Activated CD4-positive, alpha-beta T cell treated with anti-CD3 and anti-CD28 coated beads, Interleukin-10, Interleukin-2, amounts not matched to agents 100 ng/mL and 50 ng/mL, durations not matched to agents 16 hours and 8 hours (primary cell): ENCODE data around the gene CACNA1C.

Source experiments
- DNase-seq: peaks from one replicate; pipeline ENCODE4 v3.0.0-alpha.2; 2020

Gene CACNA1C

DNA sequence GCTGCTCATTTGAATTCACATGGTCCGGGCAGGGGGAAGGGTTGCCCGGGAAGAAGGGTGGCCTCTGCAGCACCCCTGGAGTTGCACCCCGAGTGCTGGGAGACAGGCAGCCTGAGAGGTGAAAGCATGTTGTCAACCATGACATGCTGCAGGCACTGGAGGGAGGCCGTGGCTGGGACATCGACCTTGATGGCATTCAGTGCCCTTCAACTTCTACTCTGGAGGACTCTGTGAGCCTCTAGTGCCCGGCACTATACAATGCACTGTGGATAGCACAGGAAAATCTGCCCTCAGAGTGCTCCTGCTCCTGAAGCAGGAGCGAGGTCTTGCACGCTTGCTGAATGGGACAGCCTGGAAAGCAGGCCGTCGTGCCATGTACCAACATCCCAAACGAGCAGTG, 382.7 kb downstream of the CACNA1C start:
- no peak for DNase-seq

DNA sequence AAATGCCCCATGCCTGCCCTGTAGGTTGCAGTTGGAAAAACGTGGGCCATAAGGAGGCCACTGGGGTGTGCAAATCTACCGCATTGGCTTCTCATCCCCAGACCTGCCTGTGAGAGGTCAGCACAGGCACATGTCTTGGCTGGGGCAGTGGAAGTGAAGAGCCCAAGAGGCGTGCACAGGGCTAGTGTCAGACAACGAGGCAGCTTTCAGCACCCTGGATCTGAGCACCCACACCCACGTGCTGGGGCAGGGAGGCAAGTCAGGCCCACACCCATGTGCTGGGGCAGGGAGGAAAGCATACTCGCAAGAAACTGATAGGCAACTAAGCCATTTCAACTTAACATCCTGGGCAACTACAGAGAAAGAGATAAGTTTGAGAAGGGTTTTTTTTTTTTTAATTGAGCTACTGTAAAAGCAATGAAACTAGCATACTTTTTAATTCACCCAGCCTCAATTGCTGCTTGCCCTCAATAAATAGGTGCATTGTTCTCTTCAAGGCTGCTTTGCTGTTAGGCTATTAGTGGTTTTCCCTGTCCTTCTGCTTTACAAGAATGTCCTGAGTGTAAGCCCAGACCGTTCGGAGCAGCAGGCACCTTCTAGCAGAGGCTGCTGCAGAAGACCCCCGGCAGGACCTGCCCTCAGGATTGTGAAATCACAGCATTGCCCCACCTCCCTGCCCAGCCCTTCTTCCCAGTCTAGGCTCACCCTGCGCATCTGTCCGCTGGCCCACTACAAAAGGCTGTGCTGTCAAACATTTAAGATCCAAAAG, 386.7 kb downstream of the CACNA1C start:
- DNase-seq, result no peak

DNA sequence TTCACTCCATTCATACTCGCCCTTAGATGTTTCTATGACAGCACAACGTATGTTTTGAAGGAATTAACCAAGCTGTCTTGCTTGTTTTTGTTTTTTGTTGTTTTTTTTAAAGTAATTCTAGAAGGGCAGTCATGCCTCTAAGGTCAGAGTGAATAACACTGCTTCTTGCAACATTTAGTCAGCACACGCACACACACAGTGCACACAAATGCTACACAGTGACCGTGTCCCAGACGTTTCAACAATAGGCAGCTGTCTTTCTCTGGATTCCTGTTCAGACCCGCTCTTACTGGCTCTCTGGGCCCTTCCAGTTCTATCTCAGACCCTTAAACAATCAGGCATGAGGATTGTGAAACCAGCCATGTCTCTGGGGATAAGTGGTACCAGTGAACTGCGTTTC, 391.0 kb downstream of the CACNA1C start:
- DNase-seq, result no peak

DNA sequence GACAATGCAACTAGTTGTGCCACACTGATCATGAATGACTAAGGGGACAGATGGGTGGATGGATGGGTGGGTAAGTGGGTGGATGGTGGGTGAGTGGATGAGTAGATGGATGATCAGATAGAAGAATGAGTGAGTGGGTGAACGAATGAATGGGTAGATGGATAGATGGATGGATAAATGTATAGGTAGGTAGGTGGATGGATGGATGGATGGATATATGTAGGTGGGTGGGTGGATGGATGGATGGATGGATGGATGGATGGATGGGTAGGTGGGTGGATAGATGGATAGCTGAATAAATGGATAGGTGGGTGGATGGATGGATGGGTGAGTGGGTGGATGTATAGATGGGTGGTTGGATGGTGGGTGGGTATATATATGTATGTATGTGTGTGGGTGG, 393.2 kb downstream of the CACNA1C start:
- no peak for DNase-seq

DNA sequence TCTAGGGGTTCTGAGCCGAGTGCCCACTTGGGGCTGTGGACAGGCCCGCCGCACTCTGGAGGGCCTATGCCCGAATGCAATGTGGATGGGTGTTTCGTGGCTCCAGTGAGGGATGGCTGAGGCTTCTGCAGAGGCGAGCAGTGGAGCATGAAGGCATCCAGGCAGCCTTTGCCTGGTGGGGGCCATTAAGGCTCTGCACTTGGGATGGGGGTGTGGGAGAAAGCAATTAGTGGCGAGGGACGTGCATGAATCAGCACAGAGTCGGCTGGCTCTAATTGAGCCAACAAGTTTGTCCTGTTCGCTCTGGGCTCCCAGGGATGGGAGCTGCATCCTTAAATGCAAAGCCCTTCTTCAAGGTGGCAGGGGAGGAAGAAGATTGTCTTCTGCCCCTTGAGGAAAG, 395.1 kb downstream of the CACNA1C start:
- DNase-seq, result no peak

DNA sequence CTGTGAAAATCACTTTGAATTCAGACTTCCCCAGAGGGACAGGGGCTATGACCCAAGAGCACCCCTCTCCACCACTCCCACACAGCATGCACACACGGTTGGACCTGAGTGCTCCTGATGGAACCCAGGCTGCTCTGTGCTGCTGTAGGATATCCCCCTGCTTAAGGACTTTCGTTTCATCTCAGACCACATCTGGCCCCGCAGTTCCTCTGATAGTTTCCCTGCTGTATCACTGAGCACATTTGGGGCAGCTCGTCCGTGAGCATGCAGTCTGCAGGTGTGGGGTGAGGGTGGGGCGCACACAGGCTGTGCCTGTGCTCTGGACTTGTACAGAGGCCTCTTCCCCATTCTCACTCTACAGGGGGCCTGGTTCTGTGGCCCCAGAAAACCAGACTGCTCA, 396.8 kb downstream of the CACNA1C start:
- DNase-seq, result no peak

DNA sequence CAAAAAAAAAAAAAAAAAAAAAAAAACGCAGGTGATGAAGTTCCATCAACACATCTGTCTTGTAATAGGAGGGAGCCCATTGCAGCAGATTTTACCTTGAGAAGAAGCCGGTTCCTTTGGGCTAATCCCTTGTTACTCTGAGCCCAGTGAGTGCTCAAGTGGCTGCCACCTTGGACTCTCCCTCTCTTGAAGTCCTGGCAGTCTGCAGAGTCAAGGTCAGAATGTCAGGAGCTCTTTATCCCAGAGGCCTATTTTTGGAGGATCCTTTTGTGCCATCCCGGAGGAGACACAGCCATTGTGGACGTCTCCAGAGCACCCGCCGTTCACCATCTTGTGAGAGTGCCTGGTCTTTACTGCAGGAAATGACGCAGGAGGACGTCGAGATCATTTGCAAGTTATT, 397.8 kb downstream of the CACNA1C start:
- DNase-seq, result no peak

DNA sequence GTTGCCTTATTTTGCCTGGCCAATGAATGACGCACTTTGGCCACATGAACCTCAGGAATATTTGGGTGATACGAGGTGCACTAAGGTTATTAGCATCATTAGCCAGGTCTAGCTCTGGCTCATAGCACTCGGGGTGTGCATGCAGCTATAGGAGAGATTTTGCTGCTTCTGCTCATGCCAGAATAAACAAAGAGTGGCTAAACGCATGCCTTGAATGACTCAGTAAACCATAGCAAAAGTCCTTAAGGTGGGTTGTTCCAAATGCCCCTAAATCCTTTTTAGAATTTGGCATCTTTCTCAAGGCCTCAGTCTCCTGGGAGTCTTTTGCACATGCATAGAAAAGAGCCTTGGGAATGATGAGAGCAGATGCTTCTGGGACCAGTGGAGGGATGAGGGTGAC, 398.2 kb downstream of the CACNA1C start:
- DNase-seq, result no peak

DNA sequence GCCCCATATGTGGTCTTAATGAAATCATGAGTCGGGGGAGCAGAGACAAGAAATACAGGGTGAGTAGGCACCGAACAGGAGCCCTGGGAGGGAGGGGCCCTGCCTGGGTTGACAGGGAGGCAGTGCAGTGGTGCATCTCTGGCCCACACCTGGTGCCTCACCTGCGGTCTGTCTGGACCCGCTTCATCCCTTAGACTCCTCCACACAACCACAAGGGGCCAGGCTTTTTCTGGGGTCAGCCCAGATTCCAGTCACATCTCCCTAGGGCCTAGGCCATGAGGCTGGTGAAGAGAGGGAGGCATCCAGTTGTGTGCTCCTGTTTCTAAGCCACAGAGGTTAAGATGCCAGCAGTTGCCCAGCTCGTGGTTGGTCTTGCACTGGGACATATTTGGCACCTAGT, 398.7 kb downstream of the CACNA1C start:
- no peak for DNase-seq

DNA sequence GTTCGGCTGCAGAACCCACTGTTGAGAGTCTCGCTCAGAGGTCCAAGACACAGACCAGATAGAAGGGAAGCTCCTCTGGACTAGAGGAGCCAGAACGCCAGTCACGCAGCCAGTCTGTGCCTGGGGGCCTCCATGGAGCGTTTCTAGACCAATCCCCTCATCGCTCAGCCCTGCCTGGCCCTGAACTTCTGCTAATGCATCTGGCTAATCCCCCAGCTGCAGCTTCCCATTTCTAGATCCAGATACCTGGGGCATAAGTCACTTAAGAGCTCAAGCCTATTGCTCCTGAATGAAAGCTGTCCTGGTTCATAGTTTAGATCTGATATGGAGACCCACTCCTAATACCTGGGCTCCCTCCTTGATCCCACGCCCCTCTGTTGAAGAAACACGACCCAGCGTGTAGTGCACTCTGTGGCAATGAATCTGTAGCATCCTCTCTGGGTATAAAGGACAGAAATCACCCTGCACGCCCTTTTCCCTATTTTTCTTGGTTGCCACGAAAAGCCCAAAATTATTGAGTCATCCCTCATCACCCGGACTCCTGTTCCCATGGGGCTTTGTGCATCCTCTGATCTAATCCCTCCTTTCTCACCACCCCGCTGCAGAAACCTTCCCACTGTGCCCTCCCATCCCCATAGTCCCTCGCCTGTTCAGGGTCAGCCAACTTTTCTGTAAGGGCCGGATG, 400.4 kb downstream of the CACNA1C start:
- no peak for DNase-seq

DNA sequence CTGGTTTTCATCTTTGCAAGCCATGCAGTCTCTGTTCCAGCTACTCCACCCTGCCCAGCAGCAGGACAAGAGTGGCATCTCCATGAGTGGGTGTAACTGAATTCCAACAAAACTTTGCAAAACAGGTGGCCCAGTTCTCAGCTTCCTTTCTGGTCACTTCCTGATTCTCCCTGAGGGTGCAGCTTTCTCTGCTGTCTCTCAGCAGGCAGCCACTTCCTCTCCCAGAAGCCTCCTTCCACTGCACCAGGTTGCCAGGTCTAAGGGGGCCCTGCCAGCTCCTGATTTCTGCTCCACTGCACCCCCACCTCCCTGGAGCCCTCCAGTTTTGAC, 400.9 kb downstream of the CACNA1C start:
- DNase-seq, result no peak

DNA sequence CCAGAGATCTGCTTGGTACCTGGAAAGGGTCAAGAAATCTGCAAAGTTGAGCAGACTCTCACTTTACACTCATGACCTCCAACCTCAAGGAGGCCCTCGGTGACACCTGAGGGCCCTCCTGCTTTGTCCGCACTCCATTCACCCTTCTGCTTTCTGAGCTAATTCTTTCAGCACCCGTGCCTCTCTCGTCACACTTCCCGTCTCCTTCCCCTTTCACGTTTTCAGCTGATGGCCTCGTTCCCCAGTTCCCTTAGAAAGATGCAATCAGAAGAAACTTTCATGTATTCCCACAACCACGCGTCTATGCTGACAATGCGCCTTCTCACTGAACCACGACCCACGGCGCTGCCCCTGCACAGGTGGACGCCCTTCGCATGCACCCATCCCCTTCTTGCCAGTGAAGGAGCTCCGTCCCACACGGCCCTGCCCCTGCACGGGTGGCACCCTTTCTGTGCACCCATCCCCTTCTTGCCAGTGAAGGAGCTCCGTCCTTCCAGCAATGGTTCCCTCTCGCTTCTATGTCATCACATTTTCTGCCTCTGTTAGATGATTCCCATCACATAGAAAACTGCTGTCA, 401.9 kb downstream of the CACNA1C start:
- no peak for DNase-seq

DNA sequence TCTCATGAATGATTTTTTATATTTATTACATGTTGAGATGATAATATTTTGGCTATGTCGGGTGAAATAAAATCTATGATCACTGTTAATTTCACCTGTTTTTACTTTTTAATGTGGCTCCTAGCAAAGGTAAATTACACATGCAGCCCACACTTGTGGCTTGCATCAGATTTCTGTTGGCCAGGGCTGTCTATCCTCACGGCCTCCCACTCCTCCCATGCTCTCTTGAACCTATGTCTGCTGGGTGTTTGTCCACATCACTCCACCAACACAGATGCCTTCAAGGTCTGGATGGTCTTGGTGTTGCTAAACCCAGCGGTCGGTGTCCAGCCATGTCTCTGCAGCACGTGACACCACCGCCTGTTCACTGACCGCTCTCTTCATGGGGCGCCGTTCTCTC, 402.6 kb downstream of the CACNA1C start:
- no peak for DNase-seq

DNA sequence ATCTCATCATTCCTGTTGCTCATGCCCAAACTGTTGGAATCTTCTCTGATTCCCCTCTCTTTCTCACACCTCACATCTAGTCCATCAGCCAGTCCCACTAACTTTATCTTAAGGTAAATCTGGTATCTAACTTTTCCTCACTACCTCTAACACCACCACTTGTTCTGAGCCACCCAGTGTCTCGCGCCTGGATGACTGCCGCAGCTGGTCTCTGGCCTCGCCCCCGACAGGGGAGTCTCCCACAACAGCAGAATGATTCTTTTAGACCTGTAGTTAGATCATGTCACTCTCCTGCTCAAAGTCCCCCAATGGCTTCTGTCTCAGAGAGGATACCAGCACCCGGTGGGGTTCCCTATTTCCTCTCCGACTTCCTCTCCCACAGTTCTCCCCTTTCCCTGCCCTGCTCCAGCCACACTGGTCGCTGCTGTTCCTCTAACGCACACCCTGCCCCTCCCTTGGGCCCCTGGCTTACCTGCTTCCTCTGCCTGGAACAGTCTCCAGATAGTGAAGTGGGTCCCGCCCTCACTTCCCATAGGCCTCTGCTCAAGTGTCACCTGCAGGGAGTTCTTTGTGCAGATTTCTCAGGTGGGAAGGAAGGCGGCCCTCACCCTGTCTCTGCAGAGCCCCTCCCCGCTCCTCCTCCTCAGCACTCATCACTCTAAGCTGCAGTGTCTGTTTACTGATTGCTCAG, 403.5 kb downstream of the CACNA1C start:
- DNase-seq, result no peak

DNA sequence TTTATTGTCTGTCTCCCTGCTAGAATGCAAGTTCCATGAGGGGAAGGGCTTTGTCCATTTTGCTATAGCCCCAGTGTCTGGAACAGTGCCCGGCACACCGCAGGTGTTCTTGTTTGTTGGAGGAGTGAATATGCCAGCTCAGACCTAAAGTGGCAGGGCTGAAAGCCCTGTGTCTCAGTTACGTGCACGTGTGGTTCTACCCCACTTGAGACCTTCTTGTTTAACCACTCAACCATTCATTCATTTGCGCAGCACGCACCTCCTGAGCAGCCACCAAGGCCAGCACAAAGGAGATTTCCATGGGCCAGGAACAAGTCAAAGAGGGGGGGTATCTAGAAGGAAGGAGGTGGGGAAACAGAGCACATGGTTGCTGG, 404.0 kb downstream of the CACNA1C start:
- no peak for DNase-seq

DNA sequence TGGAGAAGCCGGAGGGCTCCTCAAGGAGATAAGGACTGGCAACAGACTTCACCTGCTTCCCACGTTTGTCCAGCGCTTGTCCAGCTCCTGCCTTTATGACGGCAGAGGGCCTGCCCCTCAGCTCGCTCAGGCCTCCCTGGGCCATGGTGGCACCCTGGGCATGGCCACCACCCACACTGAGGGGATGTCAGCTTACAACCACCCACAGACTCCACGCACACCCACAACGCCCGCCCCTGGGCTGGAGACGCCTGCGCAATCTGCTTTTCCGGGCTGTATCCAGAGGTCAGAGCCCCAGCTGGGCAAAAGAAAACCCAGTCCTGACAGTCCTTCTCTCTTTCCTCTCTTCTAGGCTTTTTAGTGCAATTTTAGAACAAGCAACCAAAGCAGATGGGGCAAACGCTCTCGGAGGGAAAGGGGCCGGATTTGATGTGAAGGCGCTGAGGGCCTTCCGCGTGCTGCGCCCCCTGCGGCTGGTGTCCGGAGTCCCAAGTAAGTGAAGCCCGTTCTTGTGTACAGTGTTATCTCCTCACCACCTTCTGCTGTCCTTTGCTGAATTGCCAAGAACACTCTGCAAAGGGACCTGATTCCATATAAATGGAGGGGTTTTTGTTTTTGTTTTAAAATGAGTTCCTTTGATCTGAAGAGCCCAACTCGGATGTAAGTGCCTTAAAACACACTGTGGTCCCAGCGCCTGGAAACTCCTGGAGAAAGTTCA, 404.6 kb downstream of the CACNA1C start:
- no peak for DNase-seq

DNA sequence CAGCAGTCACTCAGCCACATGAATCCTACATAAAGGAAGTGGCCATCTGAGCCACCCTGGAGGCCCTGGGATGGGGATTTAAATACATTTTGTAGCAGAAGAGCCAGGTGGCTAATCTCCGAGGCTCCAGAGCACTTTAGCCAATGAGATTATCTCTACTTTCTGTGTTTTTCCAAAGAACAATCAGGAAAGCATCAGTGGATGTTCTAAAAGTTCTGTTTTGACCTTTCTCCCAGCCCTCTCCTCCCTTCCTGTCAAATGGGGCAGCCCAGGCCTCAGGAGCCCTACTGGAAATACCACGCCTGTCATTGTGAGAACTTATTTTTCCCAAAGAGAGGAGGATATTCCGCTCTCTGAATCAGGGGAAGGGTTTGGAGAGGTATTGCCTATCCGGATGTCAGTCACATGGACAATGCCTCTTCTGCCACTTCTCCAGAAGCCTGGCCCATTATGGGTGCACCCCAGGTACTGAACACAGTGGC, 405.2 kb downstream of the CACNA1C start:
- DNase-seq, result no peak

DNA sequence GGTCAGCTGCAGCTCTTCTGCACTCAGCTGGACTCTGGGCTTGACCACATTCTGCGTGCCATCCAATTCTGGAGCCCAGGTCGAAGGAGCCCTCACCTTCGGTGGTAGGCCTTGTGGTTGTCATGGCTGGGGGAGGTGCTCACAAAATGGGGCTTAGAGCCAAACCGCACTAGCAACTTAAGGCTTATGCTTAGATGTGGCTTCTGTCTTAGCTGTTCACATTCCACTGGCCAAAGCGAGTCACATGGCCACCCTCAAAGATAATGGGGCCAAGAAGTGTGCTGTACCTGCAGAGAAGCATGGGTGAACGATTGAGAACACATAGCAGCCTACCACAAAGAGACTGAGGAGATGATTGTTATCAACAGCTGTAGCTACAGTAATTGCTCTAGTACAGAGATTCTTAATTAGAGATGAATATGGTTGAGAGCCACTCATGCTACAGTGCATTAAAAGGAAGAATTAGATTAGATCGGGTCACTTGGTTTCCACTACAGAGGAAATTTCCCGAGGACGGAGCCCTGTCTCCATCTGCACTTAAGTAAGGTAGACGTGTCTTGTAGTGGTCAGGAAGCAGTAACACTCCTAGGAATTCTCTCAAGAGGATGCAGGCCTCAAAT, 407.4 kb downstream of the CACNA1C start:
- no peak for DNase-seq

DNA sequence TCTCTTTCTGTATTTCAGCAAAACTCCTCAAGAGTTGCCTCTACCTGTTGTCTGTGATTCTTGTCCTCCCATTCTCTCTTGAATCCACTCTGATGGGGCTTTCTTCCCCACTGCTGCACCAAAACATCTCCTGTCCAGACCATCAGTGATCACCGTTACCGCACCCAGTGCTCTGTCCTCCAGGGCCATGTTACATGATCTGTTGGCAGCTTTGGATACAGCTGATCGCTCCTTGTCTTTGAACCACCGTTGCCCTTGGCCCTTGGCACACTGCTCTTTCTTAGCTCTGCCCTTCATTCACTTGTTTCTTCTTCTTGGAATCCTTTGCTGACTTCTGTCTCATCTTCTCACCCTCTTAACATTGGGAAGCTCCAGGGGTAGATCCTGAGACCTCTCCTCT, 408.3 kb downstream of the CACNA1C start:
- DNase-seq, result no peak

DNA sequence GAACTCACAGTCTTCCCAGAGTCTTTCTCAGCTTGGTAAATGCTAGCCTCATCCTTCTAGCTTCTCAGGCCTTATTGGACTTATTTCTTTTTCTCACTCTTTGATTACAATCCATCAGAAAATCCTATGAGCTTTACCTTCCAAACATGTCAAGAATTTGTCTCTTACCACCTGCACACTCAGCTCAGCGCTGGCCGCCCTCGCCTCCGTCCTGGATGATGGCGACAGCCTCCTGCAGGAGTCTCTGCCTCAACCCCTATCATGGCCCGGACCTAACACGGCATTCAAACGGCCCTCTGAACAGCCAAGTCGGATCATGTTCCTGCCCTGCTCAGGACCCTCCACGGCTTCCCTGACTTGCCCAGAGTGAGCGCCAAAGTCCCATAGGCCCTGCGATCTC, 408.9 kb downstream of the CACNA1C start:
- DNase-seq, result no peak

DNA sequence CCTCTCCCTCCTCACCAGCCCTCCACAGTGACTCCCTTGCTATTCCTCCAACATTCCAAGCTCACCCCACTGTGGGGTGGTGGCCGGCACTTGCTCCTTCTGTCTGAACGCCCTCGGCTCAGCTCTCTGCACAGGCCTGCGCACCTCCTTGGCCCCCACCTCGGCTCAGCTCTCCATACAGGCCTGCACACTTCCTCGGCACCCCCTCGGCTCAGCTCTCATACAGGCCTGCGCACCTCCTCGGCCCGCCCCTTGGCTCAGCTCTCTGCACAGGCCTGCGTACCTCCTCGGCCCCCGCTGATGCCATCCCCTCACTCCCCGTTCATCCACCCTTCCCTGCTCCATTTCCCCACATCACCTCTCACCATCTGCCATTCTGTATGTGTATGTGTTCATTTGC, 409.3 kb downstream of the CACNA1C start:
- no peak for DNase-seq

DNA sequence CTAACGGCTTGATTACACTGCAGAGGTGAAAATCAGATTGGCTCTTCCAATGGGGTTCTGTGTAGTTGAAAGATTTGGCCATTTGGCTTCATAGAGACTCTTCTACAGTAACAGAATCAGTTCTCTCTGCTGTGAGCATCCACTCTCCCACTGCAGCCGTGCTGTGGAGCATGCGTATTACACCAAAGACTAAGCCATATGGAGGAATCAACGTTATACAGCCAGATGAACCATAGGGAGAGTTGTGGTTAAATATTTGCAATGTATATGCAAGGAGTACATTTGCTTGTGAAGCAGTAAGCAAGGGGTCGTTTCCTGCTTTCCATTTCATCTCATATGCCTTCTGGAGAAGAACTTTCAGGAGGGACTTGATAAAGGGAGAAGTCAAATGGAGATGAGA, 410.9 kb downstream of the CACNA1C start:
- DNase-seq, result no peak

DNA sequence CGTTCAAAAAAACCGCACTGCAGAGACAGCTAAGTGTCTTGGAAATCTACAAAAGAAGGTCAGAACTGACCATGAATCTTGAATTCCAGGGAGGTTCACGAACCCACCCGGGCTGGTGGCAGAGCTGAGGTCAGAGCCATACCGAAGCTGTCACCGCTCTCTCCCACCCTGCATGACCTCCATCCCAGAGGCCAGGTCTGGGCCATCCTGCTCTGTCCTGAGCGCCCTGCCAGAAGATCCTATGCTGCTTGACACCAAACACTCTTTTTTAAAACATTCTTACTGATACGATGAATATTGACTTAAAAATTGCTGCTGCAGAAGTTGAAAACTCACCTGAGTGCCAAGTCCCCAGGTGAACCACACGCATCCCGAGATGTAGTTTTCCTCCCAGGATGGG, 412.9 kb downstream of the CACNA1C start:
- DNase-seq, result no peak
